Esophagus muscularis mucosa (tissue), 4 donors: ENCODE results near the gene NEURL2.

Experiments
- CTCF ChIP-seq, 3 experiments: fragments of 200-600 bp in 2 of 3; fragments of 450-650 bp in 1 of 3; sonication (generic) in 2 of 3; IDR thresholded peaks; one replicate each; pipeline ENCODE4 v1.5.1; 2017 to 2019; ENCODE audit warnings: antibody characterized with exemption in 3 of 3, mild to moderate bottlenecking in 2 of 3, moderate library complexity in 1 of 3
- EP300 ChIP-seq: sonication (generic); formaldehyde crosslinking; IDR thresholded peaks from one replicate; pipeline ENCODE4 v1.6.1; 2017; ENCODE audit warnings: antibody characterized with exemption
- POLR2A ChIP-seq: fragments of 450-650 bp; IDR thresholded peaks from one replicate; pipeline ENCODE4 v1.6.1; 2017; ENCODE audit warnings: antibody characterized with exemption, moderate library complexity, mild to moderate bottlenecking, low read depth
- POLR2AphosphoS5 ChIP-seq, 2 donors: sonication (generic); formaldehyde crosslinking; IDR thresholded peaks; one replicate each; pipeline ENCODE4 v1.6.1; 2017; ENCODE audit warnings: antibody characterized with exemption in 2 of 2

GRCh38 chr20:45909817-45910669 lies 19.0 kb upstream of the NEURL2 start:
- no peak for TF ChIP-seq CTCF (IDR thresholded peaks at IDR 0.05)
- TF ChIP-seq POLR2A = no peak
- TF ChIP-seq POLR2AphosphoS5 (IDR thresholded peaks at IDR 0.05) = no peak
- TF ChIP-seq EP300 = no peak
